ENCODE data around the gene CNTNAP3B.
"Not testable (repeated sequence)": the region's sequence is repeated elsewhere in the genome, so short reads cannot be mapped to it uniquely, and the experiment has no call there.

The CNTNAP3B gene

DNA sequence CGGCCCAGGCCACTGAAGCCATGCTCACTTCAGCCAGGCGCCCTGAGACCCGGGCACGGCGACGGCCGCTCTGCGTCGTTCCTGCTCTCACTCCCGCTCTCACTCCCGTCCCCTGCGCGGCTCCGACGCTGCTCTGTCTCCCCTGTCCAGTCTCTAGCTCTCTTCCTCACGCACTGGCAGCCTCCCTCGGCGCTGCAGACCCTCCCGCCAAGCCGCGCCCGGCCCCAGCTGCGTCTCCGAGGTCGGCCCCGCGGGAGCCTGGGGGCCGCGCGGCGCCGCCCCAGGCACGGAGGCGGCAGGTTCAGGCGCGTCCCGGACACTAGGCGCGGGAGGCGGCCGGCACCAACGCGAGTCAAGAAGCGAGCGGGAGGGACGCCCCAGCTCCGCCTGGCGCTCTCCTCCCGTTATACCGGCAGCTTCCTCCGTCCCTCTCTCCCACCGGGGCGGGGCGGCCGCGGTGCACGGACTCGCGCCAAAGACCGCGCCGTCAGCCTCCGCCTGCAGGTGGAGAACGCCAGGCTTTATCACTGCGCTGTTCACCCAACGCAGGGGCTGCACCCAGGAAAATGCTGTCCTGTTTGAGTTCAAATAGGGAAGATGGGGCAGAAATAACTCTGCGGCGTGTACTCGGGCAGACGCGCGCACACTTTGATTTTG lies at the start of gene CNTNAP3B:
CNTNAP3B (minus strand) TSS at position 354 of the 657 bp plus-strand sequence; CDS start at position 22, 332 bp downstream.
- H3K4me1 Mint-ChIP-seq (ENCODE audit: low read depth); H3K27ac Mint-ChIP-seq; H3K4me3 Mint-ChIP-seq; H3K9me3 Mint-ChIP-seq (ENCODE audit: low read depth); H3K36me3 Mint-ChIP-seq: not testable (repeated sequence)
- peaks cover 11% of the 10 kb centered on the region for H3K27me3 Mint-ChIP-seq

GRCh38 chr9:42160299-42160698 lies 31.1 kb upstream of the CNTNAP3B start:
- not testable (repeated sequence) for H3K36me3 Mint-ChIP-seq; H3K4me3 Mint-ChIP-seq; H3K4me1 Mint-ChIP-seq (ENCODE audit: low read depth); H3K27me3 Mint-ChIP-seq; H3K27ac Mint-ChIP-seq; H3K9me3 Mint-ChIP-seq (ENCODE audit: low read depth)

DNA sequence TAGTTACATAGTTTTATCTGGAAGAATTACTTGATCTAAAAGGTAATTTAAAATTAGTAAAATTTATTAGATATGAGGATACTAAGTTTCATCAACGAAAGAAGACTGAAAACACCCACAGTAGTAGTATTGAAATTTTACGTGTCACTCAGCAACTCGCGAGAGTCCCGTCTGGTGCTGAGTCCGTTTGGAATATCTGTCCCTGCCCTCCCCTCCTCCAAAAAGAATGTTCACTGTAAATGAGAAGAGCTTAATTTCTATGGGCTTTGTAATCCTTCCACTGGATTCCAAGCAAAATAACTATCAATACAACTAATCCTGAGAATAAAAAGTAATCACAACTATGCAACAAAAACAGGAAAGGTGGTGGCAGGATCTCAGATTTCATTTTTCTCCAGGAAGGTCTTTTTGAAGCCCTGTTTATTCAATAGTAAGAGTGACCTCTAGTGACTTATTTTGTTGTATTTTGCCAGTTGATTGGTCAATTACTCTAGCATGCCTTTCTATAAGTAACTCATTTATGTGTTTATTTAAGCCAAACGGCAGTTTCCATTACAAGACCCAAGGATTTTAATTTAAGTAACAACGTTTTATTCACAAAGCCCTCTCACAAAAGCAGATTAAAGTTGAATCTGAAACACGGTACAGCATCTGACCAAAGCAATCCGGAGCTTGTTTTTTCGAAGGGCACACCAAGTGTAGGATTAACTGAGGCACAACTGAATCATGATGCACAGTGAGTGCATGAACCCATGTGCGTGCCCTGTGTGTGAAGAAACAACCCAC lies 2.0 kb downstream of the CNTNAP3B start:
- not testable (repeated sequence) for H3K4me3 Mint-ChIP-seq; H3K4me1 Mint-ChIP-seq (ENCODE audit: low read depth); H3K36me3 Mint-ChIP-seq; H3K27ac Mint-ChIP-seq; H3K9me3 Mint-ChIP-seq (ENCODE audit: low read depth)
- peaks cover 11% of the 10 kb centered on the region for H3K27me3 Mint-ChIP-seq

GRCh38 chr9:42121007-42121406 lies 8.2 kb downstream of the CNTNAP3B start:
- not testable (repeated sequence) for H3K4me3 Mint-ChIP-seq; H3K27me3 Mint-ChIP-seq; H3K9me3 Mint-ChIP-seq (ENCODE audit: low read depth); H3K27ac Mint-ChIP-seq; H3K4me1 Mint-ChIP-seq (ENCODE audit: low read depth); H3K36me3 Mint-ChIP-seq

DNA sequence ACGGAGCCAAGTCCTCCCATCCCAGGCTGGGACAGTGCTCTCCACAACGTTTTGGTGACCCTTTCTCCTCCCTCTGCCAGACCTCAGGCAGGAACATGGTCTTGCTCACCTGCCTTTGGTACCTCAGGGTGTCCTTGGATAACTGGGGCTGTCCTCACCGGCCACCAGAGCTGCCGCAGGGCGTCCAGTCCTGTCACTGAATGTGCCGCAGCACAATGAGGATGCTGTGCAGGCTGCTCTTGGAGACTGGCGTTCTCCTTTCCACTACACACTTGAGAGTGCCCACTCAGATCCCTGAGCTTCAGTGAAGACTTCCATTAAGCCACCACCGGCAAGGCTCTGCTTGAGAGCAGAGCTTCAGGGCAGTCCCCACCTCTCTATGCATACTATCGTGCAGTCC lies 33.3 kb downstream of the CNTNAP3B start:
- H3K9me3 Mint-ChIP-seq (ENCODE audit: low read depth); H3K4me3 Mint-ChIP-seq; H3K27ac Mint-ChIP-seq; H3K36me3 Mint-ChIP-seq; H3K4me1 Mint-ChIP-seq (ENCODE audit: low read depth); H3K27me3 Mint-ChIP-seq: not testable (repeated sequence)

GRCh38 chr9:42084559-42084952 lies 44.7 kb downstream of the CNTNAP3B start:
- not testable (repeated sequence) for H3K27me3 Mint-ChIP-seq; H3K4me1 Mint-ChIP-seq (ENCODE audit: low read depth); H3K27ac Mint-ChIP-seq; H3K4me3 Mint-ChIP-seq; H3K36me3 Mint-ChIP-seq; H3K9me3 Mint-ChIP-seq (ENCODE audit: low read depth)

DNA sequence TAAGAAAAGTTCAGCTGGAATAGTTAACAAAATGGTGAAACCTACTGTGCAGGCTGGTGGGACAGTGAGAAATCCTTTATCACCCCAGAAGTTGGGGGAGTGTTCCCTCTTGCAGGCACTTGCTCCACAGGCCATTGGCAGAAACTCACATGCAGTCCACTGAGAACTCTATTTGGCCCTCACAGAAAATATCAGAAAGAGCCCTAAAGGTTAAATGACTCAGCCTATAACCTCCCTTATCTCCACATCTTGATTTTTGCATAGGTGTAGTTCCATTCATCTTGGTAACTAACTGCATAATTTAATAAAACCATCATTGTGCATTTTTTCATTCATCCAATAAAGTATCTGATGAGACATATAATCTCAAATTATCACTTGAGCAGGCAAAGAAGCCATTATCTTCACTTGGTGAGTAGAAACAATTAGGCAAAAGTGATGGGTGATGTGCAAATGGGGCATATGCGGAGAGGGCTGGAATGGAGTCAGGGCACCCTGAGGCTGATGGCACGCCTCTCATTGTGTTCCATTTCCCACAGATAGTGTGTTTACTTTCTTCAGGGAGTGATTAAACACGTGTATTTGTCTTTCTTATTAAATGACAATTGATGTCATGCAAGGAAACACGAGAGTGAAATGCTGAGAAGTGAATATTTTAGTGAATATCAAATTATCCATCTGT lies 45.2 kb downstream of the CNTNAP3B start:
- H3K27me3 Mint-ChIP-seq; H3K27ac Mint-ChIP-seq; H3K4me1 Mint-ChIP-seq (ENCODE audit: low read depth); H3K4me3 Mint-ChIP-seq; H3K9me3 Mint-ChIP-seq (ENCODE audit: low read depth); H3K36me3 Mint-ChIP-seq: not testable (repeated sequence)

DNA sequence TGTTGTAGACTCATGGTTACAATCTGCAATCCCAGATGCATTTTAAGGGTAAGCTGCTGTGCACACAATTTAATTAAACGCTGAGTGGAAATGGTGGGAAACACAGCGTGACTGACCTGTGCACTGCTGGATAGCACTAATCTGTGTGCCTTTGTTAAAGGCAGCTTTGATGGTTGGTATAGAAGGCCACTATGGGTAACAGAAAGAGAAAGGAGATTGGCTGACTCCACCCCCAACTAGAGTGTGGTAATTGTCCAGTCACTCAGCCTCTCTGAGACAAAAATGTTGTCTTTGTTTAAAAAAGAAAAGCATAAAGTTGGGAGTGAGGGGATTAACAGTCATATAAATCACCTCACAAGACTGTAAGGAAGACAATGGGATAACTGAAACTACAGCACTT lies 48.9 kb downstream of the CNTNAP3B start:
- not testable (repeated sequence) for H3K27me3 Mint-ChIP-seq; H3K9me3 Mint-ChIP-seq (ENCODE audit: low read depth); H3K4me1 Mint-ChIP-seq (ENCODE audit: low read depth); H3K36me3 Mint-ChIP-seq; H3K4me3 Mint-ChIP-seq; H3K27ac Mint-ChIP-seq

DNA sequence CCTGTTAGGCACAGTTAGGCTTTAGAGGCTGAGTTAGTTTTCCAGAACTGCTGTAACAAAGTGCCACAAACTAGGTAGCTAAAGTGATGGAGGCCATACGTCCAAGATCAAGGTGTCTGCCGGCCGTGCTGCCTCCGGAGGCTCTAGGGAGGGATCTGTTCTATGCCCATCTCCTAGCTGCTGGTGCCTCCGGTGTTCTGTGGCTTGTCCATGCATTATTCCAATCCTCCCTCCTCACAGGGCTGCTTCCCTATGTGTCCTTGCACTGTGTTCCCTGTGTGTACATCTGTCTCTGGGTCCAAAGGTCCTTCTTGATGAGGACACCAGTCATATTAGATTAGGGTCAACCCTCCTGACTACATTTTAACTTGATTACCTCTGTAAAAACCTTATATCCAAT lies 54.4 kb downstream of the CNTNAP3B start:
- not testable (repeated sequence) for H3K9me3 Mint-ChIP-seq (ENCODE audit: low read depth); H3K27ac Mint-ChIP-seq; H3K4me1 Mint-ChIP-seq (ENCODE audit: low read depth); H3K4me3 Mint-ChIP-seq; H3K36me3 Mint-ChIP-seq; H3K27me3 Mint-ChIP-seq

DNA sequence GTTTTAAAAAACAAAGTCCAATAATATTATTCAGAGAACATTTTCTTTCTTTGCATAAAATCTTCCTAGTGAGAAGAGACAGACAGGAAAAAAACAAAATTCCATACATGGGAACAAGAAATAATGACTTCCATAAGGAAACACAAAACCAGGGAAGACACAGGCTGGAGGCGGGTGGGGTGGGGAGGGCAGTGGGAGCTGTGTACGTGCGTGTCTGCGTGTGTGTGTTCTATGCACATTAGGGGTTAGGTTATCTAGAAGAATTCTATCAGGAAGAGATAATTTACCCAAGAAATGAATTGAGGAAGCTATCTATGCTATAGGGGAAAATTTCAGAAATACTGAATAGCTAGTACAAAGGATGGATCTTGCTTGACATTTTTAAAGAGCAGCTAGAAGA lies 58.2 kb downstream of the CNTNAP3B start:
- not testable (repeated sequence) for H3K4me1 Mint-ChIP-seq (ENCODE audit: low read depth); H3K27me3 Mint-ChIP-seq; H3K9me3 Mint-ChIP-seq (ENCODE audit: low read depth); H3K36me3 Mint-ChIP-seq; H3K4me3 Mint-ChIP-seq; H3K27ac Mint-ChIP-seq

DNA sequence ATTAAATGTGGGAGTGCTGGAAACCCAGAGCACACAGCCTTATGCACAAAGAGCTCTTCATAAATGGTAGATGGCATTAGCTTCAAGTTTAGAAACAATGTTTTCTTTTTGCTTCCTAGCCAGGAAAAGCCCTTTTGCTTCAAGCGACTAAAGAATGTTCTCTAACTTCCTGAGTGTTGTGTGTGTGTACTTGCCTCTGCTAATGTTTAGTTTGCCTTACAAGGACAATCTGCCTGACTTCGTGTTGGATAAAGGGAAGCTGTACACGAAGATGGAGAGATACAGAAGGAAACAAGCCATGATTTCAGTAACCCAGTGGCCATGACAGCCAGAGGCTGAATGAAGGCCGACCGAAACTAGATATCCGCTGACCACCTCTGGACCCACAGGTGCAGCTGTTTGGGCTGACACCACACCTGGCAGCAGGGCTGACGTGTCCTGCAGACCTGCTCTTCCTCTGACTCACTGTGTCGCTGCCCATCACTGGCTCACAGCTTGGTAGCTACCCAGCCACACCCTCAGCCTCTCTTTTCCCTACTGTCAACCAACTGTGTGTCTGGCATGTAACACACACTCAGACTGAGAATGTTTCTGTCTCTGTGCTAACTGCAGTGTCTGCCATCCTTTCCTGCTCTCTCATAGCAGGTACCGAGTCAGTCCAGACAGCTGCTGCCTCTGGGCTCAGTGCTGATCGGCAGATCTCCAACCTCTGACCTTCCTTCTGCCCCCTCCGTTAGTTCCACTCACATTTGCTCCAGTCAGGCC lies 59.0 kb downstream of the CNTNAP3B start:
- not testable (repeated sequence) for H3K27me3 Mint-ChIP-seq; H3K9me3 Mint-ChIP-seq (ENCODE audit: low read depth); H3K4me1 Mint-ChIP-seq (ENCODE audit: low read depth); H3K27ac Mint-ChIP-seq; H3K4me3 Mint-ChIP-seq; H3K36me3 Mint-ChIP-seq

GRCh38 chr9:42053874-42054273 lies 75.4 kb downstream of the CNTNAP3B start:
- not testable (repeated sequence) for H3K27ac Mint-ChIP-seq; H3K27me3 Mint-ChIP-seq; H3K4me1 Mint-ChIP-seq (ENCODE audit: low read depth); H3K9me3 Mint-ChIP-seq (ENCODE audit: low read depth); H3K4me3 Mint-ChIP-seq; H3K36me3 Mint-ChIP-seq

DNA sequence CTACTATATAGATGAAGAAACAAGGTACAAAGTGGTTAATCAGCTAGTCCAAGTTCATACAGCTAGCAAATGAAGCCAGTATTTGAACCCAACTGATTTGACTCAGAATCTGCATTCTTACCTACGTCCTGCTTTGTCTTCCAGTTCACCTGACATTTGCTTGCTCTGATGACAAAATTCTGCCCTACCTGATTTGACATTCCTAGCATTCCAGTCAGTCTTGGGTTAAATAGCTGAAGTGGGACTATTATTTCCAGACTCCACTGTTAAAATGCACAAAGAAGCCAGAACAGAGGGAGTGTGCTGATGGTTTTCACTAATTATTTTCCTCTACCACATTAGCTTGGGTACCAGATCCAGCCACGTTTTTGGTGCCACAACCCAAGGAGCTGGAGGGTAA lies 78.5 kb downstream of the CNTNAP3B start:
- not testable (repeated sequence) for H3K4me1 Mint-ChIP-seq (ENCODE audit: low read depth); H3K4me3 Mint-ChIP-seq; H3K9me3 Mint-ChIP-seq (ENCODE audit: low read depth); H3K36me3 Mint-ChIP-seq; H3K27ac Mint-ChIP-seq; H3K27me3 Mint-ChIP-seq

DNA sequence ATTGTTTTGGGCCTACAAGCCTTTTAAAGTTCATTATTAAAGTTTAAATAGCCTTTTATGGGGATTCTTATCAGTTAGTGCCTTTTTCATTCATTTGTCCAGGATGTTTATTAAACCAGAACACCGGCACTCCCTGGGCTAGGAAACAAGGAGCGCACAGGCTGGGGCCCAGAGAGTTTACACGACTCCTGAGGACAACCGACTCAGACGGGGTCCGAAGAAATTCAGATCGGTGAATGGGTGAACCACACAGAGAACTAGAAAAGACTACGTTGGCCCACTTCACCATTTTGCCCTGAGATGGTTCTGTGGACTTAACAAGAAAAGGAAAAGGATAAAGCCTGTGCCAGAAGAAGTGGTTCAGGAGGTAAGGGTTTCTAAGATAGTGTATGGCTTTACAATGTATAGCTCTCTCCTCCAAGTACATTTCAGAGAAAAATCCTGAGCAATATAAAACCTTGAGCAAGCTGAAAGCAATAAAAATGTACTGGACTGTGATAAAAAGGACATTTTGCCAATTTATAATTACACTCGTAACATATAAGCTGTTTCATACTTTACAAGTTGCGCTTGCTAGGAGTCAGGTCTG lies 84.7 kb downstream of the CNTNAP3B start:
- H3K9me3 Mint-ChIP-seq (ENCODE audit: low read depth); H3K4me1 Mint-ChIP-seq (ENCODE audit: low read depth); H3K27ac Mint-ChIP-seq; H3K27me3 Mint-ChIP-seq; H3K36me3 Mint-ChIP-seq; H3K4me3 Mint-ChIP-seq: not testable (repeated sequence)

GRCh38 chr9:42033541-42033940 lies 95.7 kb downstream of the CNTNAP3B start:
- H3K4me1 Mint-ChIP-seq (ENCODE audit: low read depth); H3K36me3 Mint-ChIP-seq; H3K27ac Mint-ChIP-seq; H3K27me3 Mint-ChIP-seq; H3K9me3 Mint-ChIP-seq (ENCODE audit: low read depth); H3K4me3 Mint-ChIP-seq: not testable (repeated sequence)
